Measurements from ENCODE around the gene MRPL52.

GRCh38 chr14:22847661-22848341 lies 18.1 kb downstream of the MRPL52 start:
- TF ChIP-seq CTCF (IDR thresholded peaks at IDR 0.05) (no peak), EP300 (IDR thresholded peaks at IDR 0.05) (no peak), POLR2A (IDR thresholded peaks at IDR 0.05) (no peak)

Data from ovary (tissue), 3 donors.